GM21526 (cell line): ENCODE results near the gene KMT2D.
"Not testable (repeated sequence)": the region's sequence is repeated elsewhere in the genome, so short reads cannot be mapped to it uniquely, and the experiment has no call there.

Experiments used
- ATAC-seq: cut with Tn5 transposase; IDR thresholded peaks from one replicate; pipeline ENCODE4 v1.9.1; 2021; ENCODE audit warnings: moderate library complexity; ENCODE audit not compliant: unreplicated experiment, low FRiP score

Gene KMT2D

DNA sequence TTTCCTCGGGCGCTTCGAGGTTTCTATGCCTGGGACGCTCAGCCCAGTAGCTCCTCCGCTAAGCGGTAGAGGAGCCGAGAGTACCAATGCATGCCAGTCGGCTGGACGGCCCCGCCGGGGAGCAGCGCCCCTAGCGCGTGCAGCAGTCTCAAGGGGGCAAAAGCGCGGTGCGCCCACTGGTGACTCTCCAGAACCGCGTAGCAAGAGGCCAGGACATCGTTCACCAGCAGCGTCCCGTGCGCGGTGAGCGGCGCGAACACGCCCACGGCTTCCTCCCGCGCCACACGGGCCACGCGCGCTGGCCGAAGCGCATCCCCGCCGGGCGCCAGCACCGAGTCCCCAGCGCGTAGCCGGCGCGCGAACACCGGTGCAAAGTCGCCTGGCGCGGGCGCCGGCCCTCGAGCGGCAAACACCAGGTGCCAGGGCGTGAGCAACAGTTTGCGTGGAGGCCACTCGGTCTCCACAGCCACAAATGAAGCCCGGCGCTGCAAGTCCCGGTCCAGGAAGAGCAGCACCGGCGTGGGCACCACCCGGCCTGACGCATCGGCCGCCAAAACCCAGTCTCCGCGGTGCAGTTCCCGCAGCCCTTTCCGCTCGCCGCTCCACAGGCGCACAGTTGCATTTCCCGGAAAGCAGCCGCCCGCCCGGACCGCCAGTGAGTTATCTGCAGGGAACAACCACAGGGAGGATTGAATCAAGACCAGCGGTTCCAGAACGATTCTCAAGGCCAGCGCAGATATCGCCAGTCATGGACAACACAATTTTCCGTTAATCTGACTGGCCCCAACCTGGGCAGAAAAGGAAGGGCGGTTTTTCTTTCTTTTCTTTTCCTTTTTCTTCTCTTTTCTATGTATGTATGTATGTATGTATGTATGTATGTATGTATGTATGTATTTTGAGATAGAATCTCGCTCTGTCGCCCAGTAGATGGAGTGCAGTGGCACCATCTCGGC lies 29.5 kb upstream of the KMT2D start:
- no peak for ATAC-seq

- ATAC-seq = no peak
Measured at GRCh38 chr12:49088932-49089330, 28.3 kb upstream of the KMT2D start.

- peak; percentile 67 for ATAC-seq
Measured at GRCh38 chr12:49088150-49088931, 27.7 kb upstream of the KMT2D start.

- no peak for ATAC-seq
Measured at GRCh38 chr12:49086116-49086515, 25.5 kb upstream of the KMT2D start.

- ATAC-seq = no peak
Measured at GRCh38 chr12:49084438-49084837, 23.8 kb upstream of the KMT2D start.

DNA sequence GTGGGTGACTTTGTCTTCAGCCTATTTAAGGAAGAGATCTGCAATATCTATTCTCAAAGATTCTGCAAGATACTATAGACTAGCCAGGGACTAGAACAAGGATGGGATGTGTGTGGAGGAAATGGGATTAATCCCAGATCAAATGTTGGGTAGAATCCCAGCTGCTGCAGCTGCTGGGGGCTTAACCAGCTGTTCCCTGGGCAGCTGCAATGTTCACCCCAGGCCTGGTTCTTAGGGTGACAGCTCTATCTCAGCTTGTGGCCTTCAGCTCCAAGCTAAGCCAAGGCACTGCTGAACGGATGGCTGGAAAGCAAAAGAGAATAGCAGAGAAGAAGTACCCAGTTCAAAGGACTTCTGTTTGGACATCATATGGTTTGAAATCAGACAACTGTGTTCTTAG lies 19.2 kb upstream of the KMT2D start:
- no peak for ATAC-seq

DNA sequence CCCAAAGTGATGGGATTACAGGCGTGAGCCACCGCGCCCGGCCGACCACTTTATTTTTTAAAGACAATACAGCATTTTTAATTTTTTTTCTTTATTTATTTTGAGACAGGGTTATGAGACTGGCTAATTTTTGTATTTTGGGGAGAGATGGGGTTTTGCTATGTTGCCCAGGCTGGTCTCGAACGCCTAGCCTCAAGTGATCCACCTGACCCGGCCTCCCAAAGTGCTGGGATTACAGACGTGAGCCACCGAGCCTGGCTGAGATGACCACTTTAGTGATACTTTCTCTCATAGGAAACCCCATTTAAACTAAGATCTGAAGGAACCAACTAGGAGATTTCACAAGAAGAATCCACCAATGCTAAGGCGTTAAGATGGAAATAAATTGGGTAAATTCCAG lies 10.4 kb upstream of the KMT2D start:
- ATAC-seq = no peak

GRCh38 chr12:49069507-49070346 lies 9.1 kb upstream of the KMT2D start, which contains the start of gene RHEBL1:
Gene RHEBL1, minus strand, starts transcription at chr12:49069979. Its CDS starts 194 bp downstream, at chr12:49069785.
- ATAC-seq = peak; percentile 91

- ATAC-seq = no peak
Measured at GRCh38 chr12:49068879-49069506, 8.4 kb upstream of the KMT2D start.

DNA sequence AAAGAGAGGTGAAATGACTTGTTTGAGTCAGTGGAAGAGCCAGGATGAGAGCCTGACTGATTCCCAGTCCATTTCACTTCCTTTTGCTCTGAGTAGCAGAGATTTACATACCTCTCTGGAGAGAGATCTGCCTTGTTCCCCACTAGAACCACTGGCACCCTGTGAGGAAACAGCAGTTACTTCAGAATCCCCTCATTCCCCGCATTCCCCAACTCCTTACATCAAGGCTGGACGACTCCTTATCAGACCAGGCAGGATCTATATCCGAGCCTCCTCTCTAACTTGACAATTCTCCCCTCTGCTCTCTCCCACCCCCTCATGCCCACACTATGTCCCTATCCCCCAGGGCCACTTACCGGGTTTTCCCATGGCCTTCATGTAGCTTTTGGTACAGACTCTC lies 5.5 kb upstream of the KMT2D start:
- ATAC-seq = no peak

DNA sequence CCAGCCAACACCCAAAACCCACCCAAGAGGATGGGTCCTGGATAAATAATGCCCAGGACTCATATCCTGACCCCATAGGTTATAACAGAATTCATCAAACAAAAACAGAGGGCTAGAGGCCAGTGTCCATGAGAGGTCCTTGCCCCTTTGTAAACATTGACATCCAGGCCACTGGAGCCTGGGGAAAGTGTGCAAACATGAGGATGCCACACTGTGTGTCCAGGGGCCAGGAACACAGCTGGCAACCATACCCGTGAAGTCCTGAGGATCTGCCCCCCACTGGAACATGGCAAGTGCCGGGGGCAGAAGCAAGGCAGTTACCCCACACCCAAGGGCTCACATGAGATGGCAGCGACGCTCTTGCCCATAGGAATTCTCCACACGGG lies 4.2 kb upstream of the KMT2D start:
- ATAC-seq = no peak

DNA sequence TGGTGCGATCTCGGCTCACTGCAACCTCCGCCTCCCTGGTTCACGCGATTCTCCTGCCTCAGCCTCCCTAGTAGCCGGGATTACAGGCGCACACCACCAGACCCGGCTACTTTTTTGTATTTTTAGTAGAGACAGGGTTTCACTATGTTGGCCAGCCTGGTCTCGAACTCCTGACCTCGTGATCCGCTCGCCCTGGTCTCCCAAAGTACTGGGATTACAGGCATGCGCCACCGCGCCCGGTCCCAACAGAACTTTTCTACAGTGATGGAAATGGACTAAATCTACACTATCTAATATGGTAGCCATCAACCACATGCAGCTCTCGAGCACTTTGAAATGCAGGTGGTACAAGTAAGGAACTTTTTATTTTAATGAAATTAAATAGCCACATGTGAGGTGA lies 1.3 kb upstream of the KMT2D start:
- ATAC-seq = not testable (repeated sequence)

- no peak for ATAC-seq
Measured at GRCh38 chr12:49061157-49061650, 610 bp upstream of the KMT2D start.

DNA sequence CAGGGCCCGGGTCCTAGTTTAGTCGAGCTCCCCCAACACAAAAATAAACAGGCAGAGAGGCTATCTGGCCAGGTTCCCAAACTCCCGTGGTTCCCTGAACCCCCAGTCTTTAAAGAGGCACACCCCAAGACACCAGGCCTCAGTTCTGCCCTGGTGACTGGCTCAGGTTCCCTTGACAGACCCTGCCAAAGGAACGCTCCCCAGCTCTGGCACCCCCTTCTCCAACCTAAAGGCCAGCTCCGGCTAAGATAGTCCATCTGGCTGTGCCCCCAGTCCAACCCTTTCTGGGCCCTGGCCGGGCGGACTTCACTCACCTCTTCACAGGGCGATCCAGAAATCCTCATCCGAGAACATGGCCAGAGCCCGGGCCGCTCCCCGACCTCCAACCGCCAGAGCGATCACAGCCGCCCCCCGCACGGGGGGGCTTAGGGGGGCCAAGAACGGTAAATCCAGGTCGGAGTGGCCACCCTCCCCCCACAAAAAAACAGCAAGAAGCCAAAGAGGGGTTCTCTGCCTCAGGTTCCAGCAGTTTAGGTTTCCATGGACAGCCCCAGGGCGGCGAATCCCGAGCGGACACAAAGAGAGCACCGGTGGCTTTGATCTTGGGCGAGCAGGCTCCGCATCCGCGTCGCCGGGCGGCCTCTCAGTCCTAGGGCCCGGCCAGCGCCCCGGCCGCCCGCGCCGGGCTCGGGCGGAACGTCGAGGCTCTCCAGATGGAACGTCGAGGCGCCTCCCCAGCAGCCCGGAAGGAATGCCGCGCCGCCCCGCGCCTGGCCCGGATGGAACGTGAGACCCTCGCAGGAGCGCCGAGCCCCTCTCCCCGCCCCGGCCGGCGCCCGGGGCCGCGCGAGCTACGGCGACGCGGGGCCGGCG lies 1.1 kb downstream of the KMT2D start:
- ATAC-seq = peak; percentile 4

GRCh38 chr12:49059045-49059298 lies 1.6 kb downstream of the KMT2D start:
- no peak for ATAC-seq

- ATAC-seq = no peak
Measured at GRCh38 chr12:49058366-49059044, 2.1 kb downstream of the KMT2D start.

DNA sequence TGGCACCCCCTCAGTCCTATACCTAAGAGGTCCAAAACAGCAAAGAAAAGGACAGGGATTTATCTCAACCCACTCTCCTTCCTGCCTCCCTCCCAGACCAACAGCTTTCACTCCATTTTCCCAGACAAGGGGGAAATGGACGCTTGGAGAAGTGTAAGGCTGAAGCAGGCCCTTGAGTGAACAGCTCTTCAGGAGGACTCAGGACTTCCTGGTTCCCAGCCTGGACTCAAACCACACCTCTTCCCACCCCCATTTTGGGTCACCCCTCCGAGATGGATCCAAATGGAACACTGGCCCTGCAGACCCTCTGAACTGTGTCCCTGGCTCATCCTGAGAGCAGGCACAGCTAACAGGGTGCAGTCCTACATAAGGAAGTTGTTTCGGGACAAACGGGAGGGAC lies 2.7 kb downstream of the KMT2D start:
- ATAC-seq = no peak

GRCh38 chr12:49055978-49056754 lies 4.4 kb downstream of the KMT2D start:
- peak; percentile 52 for ATAC-seq
